Activated CD4-positive, alpha-beta T cell treated with anti-CD3 and anti-CD28 coated beads, Interleukin-2, amount 50 U/mL, for 16 hours (primary cell): ENCODE measurements around the gene NUMB.
"Not testable (repeated sequence)": the region's sequence is repeated elsewhere in the genome, so short reads cannot be mapped to it uniquely, and the experiment has no call there.

ENCODE experiments used
- DNase-seq: peaks from one replicate; pipeline ENCODE4 v3.0.0-alpha.2; 2020

Gene NUMB

DNA sequence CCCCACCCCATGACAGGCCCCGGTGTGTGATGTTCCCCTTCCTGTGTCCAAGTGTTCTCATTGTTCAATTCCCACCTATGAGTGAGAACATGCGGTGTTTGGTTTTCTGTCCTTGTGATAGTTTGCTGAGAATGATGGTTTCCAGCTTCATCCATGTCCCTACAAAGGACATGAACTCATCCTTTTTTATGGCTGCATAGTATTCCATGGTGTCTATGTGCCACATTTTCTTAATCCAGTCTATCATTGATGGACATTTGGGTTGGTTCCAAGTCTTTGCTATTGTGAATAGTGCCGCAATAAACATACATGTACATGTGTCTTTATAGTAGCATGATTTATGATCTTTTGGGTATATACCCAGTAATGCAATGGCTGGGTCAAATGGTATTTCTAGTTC lies 52.1 kb downstream of the NUMB start:
- not testable (repeated sequence) for DNase-seq

DNA sequence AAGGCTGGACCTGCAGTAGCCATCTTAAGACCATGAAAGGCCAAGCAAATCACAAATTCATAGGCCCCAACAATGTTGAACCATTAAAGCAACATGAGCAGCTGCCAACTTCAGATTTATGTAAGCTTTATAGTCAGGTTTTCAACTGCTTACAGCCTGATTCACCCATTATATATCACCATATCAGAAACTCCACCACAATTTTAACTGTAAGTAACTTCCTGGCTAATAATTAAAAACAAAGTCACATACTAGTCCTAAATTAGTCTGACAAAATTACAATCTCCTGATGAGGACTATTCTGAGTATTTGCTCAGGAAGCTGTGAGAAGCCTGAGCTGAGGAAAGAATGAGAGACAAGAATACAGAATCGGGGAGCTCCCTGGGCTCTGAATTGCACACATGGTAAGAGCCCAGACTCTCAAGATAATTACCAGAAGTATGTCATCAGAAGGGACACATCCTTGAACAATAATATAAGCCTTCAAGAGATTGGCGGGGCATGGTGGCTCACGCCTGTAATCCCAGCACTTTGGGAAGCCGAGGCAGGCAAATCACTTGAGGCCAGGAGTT lies 55.1 kb downstream of the NUMB start:
- DNase-seq: no peak

DNA sequence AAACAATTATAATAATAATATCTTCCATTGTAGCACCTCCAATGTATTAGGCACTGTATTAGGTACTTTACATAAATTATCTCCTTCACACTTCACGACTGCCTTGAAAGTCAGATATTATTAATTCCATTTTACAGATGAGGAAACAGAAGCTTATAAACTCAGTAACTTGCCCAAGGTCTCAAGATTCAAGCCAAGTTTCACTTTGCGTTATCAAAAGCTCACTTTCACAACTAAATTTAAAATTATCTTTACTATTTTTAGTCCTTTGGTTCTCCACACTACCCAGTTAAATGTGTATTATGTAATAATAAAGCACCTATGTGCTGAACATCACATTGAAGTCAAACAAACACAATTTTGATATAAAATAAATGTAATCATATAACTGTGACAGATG lies 55.8 kb downstream of the NUMB start:
- DNase-seq: no peak

DNA sequence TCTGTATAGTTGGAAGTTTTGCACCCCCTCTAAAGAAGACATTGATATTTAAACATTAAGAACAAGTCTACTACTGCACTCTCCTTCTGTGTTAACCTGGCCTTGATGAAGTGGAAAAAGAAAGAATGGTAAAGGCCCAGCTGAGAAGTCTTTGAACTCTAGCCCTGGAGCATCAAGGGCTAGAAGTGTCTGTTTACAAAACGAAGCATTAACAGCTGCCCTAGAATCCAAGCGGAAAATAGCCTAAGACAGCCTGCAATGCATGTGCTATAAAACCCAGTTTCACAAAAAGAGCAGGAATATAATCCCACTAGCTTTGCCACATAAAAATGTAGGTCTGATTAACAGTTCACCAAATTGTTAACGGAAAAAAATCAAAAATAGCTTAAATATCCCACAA lies 60.5 kb downstream of the NUMB start:
- no peak for DNase-seq

DNA sequence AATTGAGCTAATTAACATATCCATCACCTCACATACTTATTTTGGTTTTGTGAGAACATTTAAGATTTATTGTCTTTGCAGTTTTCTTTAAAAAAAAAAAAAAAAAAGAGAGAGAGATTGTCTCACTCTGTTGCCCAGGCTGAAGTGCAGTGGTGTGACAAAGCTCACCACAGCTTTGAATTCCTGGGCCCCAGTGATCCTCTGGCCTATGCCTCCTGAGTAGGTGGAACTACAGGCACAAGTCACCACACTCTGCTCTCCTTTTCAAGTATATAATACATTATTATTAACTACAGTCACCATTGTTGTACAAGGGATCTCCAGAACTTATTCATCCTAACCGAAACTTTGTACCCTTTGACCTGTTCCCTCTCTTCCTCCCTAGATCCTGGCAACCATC lies 64.0 kb downstream of the NUMB start:
- DNase-seq: no peak

DNA sequence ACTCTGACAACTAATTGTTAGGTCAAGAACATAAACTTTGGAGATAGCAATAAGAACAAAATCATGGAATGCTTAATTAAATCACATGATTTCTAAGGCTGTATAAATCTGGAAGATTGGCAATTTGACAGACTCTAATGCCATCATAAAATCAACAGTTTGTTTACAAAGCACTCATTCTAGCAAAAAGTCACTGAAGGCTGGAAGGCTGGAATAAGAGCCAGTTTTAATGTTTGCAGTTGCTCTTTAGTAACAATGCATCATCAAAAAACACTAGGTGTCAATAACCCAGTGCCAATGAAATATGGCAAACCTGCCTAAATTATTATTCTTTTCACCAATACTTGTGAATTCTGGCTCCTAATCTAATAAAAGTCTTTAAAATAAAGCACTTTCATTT lies 65.0 kb downstream of the NUMB start:
- DNase-seq: no peak

DNA sequence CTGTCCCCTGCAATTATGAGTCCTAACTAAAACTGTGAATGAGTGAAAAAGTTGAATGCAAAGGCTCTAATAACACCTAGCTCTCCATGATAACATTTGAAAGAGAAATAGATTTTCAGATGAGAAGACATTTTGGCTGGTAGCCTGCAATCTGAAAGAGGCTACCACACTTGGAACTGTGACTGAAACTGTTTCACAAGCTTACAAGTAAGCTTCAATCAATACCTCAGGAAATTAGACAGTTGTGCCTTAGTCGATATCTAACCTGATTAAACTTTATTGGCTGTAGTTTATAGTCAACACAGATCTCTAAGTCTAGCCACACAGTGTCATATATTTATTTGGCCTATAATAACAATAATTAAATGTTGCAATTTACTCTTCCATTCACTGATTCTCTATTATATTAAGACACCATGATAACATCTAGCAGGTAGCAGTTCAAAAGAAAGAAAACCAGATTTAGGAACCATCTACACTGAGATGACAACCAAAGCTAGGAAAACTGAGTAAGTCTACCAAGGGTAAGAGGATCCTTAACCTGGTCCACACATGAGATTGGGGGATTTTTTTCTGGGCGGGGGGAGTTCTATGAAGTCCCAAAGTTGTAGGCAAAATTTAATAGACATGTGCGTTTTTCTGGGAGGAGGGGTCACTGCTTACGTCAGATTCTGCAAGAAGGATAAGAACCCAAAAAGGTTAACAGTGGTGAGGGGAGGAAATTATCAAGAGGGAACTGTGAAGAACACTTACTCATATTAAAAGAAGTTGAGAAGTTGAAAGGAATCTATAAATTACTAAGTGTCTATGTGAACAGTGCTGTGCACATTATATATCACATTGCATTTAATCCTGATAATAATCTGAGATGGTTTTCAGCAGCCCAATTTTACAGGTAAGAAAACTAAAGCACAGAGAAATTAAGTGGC lies 65.8 kb downstream of the NUMB start:
- DNase-seq: peak; percentile 66

DNA sequence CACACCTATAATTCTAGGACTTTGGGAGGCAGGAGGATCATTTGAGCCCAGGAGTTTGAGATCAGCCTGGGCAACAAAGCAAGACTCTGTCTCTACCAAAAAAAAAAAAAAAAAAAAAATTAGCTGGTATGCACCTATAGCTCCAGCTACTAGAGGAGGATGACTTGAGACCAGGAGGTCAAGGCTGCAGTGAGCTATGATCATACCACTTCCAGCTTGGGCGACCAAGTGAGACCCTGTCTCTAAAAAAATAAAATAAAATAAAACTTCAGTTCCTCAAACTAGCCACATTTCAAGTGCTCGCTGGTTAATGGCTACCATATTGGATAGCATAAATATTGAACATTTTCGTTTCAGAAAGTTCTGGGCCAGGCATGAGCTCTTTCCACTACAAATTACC lies 70.5 kb downstream of the NUMB start:
- not testable (repeated sequence) for DNase-seq

DNA sequence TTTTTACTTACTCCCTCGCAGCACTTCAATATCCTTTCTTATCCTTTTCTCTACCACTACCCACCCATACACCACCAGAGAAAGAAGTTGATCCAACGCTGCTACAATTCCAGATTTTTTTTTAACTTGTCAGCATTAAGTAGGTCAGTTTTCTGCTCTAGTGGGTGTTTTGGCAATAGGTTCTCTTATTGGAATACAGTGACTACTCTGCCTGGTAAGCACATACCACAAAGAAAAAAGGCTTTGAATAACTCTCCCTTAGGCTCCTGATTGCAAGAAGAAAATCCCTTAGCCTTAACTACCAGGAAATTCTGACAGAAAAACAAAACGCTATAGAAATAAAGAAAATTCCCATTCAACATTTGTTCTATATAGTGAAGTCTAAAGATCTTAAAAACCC lies 72.0 kb downstream of the NUMB start:
- DNase-seq: no peak

DNA sequence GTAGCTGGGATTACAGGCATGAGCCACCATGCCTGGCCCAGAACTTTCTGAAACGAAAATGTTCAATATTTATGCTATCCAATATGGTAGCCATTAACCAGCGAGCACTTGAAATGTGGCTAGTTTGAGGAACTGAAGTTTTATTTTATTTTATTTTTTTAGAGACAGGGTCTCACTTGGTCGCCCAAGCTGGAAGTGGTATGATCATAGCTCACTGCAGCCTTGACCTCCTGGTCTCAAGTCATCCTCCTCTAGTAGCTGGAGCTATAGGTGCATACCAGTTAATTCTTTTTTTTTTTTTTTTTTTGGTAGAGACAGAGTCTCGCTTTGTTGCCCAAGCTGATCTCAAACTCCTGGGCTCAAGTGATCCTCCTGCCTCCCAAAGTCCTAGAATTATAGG lies 73.3 kb downstream of the NUMB start:
- DNase-seq: not testable (repeated sequence)

DNA sequence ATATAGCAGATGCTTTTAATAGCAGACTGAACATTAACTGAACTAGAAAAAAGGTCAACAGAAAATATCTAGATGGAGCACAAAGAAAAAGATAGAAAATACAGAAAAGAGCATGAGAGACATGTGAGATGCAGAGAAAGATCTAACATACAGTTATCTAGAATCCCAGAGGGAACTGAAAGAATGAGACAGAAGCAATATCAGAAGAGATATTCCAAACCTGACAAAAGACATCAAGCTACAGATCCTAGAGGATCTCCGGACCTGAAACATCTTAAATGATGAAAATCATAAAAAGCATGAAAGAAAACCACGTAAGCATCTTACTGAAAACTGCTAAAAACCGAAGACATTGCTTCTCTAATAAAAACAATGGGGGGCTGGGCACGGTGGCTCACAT lies 75.0 kb downstream of the NUMB start:
- no peak for DNase-seq

DNA sequence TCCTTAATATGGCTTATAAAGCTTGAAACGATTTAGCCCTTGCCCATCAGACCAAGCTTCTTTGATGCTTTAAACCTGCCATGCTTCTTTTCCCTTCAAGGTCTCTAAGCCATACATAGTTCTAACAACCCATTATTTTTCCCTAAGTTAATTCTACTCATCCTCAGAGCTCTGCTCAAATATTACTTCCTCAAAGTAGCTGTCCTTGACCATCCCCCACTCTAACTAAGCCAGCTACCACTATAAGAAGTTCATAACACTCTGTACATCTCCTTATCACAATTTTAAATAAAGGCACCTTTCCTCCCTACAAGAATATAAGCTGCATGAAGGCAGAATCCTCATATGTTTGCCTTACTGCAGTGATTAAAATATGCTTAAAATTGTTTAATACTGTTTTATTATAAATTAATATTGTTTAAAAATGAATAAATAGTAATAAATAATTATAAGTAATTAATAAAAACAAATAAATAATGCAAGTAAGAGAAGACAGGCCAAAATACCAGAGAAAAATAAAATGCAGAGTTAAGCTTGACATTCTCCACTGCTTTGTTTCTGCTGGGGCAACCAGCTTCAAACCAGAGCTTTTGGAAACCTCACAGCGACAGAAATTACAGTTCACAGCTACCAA lies 76.8 kb downstream of the NUMB start:
- no peak for DNase-seq

DNA sequence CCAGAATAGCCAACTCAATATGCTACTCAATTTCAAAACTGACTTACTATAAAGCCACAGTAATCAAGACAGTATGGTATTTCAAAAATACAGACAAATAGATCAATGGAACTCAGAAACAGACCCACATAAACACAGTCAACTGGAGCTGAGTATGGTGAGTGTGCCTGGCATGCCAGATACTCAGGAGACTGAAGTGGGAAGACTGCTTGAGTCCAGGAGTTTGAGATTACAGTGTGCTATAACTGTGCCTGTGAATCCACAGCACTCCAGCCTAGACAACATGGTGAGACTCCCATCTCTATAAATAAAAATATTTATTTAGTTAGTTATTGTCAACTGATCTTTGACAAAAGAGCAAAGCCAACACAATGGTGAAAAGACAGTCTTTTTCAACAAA lies 81.8 kb downstream of the NUMB start:
- no peak for DNase-seq

DNA sequence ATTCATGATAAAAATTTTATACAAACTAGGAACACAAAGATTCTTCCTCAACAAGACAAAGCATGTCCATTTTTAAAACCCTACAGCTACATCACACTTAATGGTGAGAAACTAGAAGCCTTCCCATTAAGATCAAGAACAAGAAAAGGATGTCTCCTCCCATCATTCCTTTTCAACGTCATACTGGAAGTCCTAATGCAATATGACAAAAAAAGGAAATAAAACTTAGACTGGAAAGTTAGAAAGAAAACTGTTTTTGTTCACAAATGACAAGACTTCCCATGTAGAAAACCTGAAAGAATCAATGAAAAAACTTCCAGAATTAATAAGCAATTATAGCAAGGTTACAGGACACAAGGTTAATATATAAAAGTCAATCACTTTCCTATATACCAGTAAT lies 82.5 kb downstream of the NUMB start:
- no peak for DNase-seq

DNA sequence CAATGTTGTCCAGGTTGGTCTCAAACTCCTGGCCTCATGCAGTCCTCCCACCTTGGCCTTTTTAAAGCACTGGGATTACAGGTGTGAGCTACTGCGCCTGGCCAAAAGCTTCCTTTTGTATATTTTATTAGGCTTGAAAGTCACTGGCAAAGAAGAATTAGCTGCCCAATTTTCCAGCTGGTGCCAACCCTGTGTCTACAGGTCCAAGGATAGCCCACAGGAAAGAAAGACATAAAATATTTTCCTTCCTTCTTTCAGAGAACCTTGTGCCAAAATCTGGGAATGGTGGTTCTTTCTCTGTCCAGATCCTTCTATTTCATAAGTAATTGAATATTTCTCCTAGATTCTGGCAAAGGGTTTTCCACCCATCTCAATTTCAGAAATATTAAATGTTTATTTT lies 84.1 kb downstream of the NUMB start:
- no peak for DNase-seq

DNA sequence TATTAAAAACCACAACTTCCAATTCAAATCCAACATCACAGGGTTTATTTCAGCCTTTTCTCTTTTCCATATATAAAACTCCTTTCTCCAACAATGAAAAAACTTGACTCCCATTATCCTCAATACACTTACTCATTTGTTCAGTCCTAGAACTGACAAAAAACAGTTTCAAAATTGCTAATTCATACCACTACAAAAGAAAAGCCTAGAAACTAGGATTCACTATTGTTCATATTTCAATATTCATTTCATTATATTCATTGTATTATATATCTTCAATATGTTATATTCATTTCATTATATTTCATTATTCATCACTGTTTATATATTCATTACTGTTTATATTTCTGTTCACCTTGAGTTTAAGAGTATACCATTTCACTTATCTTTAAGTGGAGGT lies 85.8 kb downstream of the NUMB start:
- peak; percentile 45 for DNase-seq

DNA sequence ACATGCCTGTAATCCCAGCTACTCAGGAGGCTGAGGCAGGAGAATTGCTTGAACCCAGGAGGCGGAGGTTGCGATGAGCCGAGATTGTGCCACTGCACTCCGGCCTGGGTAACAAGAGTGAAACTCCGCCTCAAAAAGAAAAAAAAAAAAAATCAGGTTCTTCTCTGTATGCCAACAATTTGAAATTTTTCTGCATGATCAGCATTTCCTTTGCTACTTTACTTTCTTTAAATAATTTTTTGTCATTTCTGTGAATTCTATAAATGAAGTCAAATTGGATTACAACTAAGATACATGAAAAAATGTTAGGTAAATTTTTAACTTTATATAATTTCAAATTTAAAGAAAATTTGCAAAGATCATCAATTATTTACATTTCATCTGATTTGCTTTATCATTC lies 87.8 kb downstream of the NUMB start:
- no peak for DNase-seq

DNA sequence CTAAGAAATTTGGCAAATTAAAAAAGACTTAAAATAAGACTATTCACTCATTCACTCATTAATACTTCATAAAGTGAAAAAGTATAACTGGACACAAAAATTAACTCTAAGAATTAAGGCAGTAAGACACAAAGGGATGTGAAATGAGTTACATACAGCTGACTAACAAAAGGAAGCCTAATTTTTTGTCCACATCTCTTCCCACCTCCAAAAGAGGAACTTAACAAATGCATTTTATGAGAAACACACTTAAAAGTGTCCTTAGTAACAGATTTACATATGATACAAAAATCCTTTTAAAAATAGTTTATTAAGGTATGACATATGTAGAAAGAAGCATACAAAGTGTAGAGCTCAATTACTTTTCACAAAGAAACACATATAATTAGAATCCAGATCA lies 88.9 kb downstream of the NUMB start:
- DNase-seq: no peak

DNA sequence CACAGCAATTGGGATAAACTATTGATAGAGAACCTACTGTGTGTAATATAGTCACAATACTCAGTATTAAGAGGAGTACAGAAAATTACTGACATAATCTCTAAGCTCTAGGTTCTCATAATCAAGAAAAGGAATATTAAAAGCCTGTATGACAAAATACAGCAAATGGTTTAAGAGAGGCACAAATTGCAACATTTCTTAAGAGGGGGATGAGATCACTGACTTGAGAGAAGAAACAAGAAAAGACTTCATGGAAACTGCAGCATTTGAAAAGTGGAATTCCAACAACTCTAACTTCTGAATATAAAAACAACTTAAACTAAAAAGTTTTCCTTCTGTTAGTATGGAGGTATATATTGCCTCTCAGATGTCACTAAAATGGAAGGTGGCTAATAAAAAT lies 89.7 kb downstream of the NUMB start:
- no peak for DNase-seq

DNA sequence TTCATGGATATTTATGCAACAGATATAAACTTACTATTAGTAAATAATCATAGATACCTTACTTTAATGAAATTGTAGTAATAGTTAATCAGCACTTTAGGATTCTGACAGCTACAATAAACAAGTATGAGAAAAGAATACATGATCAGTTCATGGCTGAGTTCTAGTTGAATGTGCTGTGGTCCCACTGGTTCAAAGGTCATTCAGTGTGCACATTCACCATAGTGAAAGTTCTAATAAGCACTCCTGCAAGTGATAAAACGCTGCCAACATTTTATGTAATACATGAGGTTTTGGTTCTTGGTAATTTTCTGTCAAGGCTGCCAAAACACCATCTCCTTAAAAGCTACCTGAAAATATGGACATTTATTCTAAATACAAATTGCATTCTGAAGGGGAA lies 92.6 kb downstream of the NUMB start:
- no peak for DNase-seq

DNA sequence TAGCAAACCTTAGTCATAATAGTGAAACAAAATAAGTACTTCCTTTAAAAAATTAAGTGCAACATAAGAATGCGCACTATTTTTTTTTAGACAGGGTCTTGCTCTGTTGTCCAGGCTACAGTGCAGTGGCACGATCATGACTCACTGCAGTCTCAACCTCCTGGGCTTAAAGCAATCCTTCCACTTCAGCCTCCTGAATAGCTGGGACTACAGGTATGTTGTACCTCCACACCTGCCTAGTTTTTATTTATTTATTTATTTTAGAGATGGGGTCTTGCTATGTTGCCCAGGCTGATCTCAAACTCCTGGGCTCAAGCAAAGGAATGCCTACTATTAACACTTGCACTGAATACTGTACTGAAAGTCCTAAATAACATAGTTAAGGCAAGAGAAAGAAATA lies 93.8 kb downstream of the NUMB start:
- DNase-seq: no peak

DNA sequence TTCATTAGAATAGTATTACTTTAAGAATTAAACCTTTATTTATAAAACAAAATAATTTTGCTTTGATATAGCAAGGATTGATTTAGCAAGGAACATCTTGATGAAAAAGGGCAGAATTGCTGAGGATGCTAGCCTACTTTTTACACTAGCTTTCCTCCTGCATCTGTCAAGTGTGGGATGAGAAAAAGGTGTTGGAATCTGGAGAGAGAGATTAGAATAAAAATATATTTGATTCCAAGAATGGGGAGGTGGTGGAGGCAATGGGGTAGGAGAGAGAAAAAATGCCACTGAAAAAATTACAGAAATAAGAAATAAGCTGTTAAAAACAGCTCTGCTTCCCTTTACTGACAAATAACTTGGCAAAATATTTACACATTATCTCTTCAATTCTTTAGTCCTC lies 98.9 kb downstream of the NUMB start:
- no peak for DNase-seq

DNA sequence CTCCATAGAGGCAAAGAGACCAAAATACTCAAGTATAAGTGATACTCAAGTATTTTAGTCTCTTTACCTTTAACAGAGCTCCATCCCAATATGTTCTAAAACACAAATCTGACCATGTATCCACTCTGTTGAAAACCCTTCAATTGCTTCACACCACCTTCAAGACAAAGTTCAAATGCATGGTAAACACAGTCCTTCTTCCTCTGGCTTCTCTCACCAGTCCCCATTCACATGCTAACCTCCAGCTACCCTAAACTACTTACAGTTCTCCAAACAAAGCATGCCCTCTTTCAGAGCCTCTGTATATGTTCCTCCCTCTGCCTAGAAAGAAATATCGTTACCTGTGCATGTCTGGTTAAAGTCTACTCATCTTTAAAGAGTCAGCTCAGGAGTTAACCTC lies 100.2 kb downstream of the NUMB start:
- DNase-seq: no peak

DNA sequence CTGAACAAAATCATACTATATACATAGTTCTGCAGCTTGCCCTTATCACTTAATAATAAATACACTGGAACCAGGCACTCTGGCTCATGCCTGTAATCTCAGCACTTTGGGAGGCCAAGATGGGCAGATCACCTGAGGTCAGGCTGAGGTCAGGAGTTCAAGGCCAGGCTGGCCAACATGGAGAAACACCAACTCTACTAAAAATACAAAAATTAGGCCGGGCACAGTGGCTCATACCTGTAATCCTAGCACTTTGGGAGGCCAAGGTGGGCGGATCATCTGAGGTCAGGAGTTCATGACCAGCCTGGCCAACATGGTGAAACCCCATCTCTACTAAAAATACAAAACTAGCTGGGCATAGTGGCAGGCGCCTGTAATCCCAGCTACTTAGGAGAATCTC lies 109.3 kb downstream of the NUMB start:
- not testable (repeated sequence) for DNase-seq
